Measurements from ENCODE around the gene NUP205.
"Not testable (repeated sequence)": the region's sequence is repeated elsewhere in the genome, so short reads cannot be mapped to it uniquely, and the experiment has no call there.

NUP205 gene

DNA sequence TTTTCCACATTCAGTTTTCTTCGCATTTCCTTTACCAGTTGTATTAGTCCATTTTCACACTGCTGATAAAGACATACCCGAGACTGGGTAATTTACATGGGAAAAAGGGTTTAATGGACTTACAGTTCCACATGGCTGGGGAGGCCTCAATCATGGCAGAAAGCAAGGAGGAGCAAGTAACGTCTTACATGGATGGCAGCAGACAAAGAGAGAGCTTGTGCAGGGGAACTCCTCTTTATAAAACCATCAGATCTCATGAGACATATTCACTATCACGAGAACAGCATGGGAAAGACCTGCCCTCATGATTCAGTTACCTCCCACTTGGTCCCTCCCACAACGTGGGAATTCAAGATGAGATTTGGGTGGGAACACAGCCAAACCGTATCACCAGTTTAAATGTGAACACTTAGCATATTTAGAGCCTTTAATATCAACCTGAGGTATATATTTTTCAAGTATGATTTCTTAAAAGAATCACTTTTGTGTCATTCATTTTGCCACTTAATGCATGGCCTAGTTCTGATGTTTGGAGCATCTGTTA is 111.2 kb downstream of the NUP205 start:
- DNase-seq: not testable (repeated sequence)

DNA sequence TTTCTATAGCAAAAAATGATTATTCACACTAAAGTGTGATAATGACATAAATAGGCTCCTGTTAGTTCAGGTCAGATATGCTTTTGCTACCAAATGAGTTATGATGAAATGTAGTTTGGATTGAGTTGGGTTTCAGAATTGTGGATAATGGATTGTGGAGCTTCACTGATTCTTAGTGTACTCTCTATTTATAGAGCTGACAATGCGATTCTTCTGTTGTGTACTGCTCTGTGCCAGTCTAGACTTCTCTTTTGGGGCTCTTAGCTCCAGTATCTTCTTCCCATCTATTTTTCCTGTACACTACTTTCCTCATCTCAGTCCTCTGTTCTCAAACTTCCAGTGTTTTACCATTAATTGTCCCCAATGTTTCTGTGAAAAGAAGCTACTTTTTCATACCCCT is 112.1 kb downstream of the NUP205 start:
- no peak for DNase-seq

DNA sequence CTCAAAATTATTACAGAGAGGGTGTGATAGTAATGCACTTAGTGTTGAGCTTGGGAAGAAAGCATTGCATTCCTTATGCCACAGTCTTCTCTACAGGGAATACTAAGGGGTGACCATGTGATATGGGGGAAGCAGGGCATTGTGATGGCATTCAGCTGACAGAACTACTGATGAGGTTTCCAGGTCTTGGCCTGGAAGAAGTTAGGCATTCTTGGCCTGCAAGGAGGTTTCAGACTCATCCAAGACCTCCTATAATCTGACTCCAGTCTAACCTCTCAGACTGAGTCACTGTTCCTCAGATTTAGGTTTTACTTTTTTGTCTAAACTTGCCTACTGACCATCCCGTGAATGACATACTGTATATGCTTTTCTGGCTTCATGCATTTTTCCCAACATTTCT is 112.5 kb downstream of the NUP205 start:
- no peak for DNase-seq

DNA sequence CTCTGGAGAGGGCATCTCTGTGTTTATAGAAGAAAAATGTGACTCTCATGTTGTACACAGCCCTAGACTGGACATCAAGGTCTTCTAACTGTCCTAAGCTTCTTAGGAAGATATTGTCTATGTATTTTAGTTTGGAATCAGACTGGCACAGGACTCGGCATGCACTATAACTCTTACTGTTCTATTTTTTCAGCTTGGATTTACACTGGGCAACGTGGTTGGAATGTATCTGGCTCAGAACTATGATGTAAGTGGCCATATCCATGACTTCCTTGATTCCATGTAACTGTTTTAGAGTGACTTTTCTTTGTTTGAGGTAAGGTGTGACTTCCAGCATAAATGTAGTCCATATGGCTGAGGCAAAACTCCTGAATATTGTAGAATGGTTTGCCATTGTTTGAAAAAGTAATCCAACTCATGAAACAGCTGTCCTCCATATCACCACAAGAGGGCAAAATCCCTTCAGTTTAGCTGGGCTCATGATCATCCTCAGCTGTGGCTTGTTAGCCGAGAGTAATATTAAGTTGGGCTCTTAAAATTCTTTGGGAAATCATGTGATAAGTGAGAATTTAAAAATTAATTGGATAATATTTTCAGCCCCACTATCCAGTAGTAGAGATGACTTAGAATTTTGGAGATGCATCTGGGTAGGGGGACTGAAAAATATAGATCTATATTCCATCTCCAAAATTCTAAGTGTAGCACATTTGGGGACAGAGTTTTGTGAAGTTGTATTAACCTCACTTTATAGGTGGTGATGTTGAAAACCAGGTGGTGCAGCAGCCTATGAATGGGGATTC is 115.0 kb downstream of the NUP205 start:
- DNase-seq: peak; percentile 47 to 87 (median 63)

DNA sequence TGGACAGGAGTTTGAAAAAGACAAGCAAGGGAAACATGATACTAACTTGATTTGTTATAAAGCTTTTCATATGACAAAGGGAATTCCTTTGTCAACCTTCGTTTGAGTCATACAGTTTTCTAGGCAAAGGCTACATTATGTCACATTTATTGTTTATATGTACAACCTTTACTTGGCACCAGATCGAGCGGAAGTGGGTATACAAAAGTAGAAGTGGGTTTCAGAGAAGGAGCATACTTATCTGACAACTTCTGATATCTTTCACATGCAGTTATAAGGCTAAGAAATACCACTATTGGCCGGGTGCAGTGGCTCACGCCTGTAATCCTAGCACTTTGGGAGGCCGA is 115.6 kb downstream of the NUP205 start:
- DNase-seq: no peak

DNA sequence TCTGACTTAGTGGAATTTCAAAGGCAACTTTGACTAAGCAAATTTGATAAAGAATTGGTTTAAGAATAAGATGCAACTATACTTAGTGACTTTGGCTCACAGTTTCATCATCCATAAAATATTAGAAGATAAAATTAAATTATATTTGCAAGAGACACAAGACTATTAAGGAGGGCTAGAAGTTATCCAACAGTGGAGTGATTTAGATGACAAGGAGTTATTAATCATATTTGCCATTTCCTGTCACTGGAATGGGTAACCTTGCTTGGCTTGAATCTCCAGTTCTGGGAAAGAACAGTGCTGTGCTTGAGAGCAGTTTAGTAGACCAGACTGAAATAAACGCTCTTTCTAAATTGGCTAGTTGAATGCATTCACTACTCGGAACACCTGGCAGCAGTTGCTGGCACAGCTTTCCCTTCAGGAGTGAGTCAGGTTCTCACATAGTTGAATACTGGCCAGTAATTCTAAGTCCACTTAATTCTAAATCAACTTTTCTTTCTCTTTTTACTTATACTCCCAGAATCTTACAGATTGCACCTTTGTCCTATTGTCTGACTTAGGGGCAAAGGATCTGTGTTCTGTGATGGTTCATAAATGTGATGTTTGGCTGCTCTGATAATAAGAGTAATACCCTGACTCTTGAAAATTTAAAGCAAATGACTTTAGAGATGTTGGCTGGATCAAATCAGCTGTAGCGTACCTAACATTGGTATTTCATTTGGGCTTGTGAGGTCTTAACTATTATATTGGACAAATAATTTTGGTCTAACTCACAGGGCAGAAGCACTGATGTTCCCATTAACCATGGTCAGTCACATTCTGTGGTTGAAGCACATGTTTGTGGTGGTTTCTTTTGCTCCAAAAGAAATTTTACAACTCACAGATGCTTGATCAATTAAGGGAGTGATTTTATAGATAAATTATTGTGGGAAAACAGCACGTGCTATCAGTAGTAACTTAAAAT is 121.2 kb downstream of the NUP205 start:
- peak in 2 of 3 experiments; percentile 39 to 84 for DNase-seq

DNA sequence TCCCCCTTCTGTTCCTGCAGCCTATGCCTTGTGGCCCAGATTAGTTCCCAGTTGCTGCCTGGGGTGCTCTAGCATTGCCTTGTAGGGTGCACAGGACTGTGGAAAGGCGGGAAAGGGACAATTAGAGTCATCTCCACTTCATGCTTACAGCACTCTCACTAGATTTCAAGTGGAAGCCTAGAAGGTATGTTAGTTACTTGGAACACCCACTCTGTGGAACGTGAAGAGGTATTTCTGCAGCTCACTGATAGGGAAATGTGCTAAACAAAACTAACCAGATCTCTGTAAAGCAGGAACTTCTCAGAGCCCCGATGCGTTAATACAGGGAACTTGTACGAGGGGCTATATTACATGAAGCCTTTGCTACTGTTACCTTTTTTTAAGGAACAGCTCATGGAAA is 124.0 kb downstream of the NUP205 start:
- DNase-seq: no peak

DNA sequence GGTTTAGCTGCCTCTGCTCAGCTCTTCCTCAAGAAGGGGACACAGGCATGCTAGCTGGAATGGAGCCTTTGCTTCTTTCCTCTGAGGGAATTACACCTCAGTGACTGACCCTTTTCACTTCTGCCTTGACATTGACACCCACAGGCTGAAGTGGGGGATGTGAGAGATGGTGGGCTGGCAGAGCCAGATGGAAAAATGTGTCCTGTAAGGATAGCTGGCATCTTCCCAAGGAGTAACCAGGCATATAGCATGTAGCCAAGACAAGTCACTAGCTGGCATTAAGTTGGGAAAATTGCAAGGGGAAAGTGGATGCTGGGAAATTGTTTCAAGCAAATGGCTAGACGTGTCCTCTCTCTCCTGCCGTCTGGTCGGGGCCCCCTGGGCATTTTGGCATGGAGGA is 124.5 kb downstream of the NUP205 start:
- DNase-seq: no peak

DNA sequence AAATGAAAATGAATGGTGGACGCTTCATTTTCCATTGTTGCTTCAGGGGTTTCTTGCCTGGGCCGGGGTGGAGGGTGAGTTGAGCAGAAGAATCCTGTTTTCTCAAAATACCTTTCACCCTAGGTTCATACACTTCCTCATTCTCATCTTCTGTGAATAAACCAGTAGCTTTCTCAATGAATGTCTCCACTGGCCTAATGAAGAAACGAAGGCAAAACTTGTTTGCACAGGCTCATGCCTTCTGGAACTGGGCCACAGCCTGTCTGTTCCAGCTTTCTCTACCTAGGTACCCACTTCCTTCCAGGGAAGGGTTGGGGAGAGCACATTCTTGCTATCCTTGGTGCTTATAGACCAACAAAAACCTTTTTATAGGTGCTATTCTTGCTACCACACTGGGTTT is 125.9 kb downstream of the NUP205 start:
- DNase-seq: no peak

DNA sequence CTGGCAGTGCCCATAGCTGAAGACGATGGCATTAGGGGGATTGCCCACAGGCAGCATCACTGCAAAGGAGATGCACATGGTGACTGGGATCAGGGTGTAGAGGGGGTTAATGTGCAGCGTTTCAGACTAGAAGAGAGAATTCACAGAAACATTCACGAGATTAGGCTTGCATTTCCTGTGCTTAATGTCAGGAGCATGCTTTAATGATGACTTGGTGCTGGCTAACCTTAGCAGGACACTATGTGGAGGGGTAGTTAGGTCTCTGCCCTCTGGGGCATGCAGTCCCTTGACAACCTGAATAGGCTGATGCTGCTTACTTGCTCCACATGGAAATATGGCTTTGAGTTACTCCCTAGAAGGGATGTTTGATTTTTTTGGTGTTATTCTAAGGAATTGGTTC is 126.4 kb downstream of the NUP205 start:
- DNase-seq: no peak

DNA sequence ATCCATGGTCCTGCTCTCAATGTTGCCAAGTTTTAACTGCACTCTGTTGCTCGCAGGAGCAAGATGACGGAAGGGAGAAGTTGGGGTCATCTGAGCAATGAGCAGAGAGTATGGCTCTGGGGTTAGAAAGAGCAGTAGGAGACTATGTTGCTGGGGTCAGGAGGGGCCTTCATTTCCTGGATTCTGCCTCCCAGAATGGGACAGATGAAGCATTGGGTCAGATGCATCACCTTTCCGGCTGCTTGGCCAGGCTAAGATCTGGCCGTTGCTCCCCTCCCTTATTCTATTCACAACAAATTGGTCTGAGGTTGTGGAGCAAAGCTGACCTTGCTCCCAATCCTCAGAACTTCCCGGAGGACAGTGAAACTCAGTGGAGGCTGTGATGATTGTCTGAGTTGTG is 127.0 kb downstream of the NUP205 start:
- no peak for DNase-seq

DNA sequence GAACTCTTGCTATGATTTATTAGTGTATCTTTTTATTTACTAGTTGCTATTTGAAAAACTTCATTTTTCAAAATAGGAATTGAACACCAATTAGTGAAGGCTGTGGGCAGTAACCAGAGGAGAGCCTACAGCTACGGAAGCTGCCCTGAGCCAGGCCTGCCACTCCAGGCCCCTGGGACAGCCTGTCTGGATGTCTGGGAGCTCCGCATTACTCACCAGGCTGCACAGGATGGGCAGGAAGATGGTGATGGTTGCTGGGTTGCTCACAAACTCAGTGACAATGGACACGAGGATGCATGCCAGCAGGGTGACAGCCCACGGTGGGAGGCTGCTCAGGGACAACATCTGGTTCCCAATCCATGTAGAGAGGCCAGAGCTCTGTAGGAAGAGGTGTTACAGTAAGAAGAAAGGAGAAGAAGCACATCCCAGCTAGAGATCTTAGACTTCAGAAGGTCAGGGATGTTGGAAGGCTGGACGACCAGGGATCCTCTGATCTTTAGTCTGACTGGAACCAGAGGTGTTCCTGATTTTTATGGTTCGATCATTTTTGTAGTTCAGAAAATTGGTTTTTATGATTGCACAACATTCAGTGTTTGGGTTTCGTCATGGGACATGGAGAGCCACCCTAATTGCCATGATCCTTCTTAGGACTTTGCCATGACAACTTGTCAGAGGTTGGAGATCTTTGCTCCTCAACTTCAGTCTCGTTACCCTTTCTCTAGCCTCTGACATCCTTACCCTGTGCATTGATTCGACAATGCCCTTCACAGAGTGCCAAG is 127.8 kb downstream of the NUP205 start:
- DNase-seq: no peak

DNA sequence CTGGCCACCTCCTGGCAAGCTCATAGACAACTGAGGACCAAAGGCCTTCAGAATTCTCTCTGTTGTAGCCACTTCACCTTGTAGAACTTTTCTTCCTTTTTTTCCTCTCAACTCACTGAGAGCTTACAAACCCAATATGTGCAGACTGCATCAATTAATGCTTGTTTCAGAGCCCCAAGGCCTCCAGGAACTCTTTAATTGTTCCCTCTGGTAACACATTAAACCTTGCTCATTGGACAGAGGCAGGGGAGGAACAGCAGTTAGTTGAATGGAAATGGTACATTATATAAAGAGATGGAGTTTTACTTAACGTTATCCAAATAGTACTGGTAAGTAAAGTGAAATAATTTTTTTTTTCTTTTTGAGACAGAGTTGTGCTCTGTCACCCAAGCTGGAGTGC is 129.7 kb downstream of the NUP205 start:
- DNase-seq: no peak

DNA sequence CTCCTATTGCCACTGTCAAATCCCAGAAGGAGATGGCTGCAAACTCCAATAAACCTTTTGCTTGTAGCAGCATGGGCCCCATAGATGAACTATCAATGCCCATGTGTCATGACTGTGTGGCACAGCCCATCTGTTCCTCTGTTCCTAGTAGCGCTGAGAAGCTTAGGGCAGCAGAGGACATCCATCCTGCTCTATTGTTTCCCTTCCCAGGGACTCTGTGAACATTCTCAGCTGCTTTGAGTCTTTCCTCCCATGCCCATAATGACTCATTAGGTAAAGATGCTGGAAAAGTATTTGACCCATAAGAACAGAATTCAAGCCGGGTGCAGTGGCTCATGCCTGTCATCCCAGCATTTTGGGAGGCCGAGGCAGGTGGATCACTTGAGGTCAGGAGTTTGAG is 132.8 kb downstream of the NUP205 start:
- no peak for DNase-seq

DNA sequence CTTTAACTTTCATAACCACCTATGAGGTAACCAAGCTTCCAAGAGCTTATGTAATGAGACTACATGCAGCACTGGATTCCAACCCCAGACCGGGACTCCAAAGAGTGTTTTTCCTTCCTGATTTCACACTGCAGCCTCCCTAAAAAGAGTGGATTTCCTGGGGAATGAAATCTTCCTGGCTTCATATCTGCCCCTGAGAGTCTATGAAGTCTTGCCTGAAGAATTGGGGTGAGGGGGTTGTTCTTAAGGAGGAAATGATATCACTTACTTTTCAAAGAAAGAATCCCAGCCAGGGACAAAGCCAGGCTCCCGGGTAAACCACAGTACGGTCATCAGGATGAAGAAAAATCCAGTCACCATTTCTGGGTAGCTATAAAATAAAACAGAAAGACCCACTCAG is 134.3 kb downstream of the NUP205 start:
- no peak for DNase-seq

DNA sequence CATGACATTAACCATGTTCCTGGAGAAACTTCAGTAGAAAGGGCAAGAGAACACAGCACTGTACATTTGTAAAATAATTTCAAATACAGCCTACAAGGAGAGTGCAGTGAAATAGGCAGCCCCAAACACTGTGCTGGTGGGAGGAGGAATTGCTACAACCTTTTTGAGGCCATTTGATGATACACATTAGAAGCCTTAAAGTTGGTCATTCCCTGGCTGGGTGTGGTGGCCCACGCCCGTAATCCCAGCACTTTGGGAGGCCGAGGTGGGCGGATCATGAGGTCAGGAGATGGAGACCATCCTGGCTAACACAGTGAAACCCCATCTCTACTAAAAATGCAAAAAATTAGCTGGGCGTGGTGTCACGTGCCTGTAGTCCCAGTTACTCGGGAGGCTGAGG is 134.9 kb downstream of the NUP205 start:
- not testable (repeated sequence) for DNase-seq

DNA sequence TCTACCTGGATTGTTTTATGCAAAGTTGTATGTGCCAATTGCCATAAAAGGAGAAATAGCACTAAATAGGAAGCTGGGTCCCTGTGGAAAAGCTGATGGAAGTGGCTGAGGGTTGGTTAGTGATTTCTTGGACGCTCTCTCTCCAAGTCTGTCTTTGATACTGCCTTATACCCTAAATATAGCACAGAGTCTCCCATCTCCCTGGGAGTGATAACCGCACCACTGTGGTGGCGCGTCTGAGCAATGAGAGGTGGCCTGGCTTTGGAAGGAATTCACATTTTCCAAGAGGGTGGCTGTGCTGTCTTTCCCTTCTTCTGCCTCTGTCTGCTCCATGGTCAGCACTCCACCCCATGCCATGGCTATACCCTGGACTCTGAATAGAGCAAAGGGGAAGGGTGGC is 135.8 kb downstream of the NUP205 start:
- no peak for DNase-seq

DNA sequence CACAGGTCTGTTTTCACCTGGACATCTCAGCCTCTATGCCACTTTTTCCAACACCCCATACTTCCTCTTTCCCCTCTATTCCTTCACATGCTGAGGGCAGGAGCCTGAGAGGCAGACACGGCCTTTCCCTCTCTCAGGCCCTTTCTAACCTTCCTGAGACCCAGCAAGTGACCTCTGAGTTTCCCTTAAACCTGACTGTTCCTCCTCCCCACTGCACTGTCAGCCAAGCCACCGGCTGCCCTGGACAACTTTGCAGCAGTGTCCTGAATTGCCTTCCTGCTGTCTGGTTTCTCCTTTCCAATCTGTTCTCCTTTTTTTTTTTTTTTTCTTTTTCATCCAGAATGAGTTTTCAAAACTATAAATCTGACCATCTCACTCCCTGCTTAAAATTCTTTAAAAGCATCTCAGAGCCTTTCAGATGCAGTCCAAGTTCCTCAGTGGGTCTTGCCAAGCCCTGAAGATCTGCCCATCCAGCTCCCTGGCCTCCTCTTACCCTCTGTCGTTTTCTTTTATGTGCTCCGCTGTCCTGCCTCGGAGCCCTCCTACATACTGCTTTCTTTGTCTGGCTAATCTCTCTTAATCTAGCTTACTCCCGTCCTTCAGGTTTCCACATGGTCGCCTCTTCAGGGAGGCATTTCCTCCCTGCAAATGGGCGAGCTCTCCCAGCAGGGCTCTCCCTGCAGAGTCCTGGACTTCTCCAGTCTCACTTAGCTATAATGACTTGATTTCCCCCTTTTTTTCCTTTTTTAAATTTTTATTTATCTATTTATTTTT is 139.7 kb downstream of the NUP205 start:
- no peak for DNase-seq
